Measurements from ENCODE around the gene MGAT1.

Gene MGAT1

GRCh38 chr5:180803181-180804128, 849 bp upstream of the MGAT1 start:
- no peaks in the 10 kb centered on the region for H3K36me3 ChIP-seq (ENCODE audit: insufficient read depth, low read length)
- no peaks in the 10 kb centered on the region for H3K27me3 ChIP-seq (ENCODE audit: insufficient read depth, low read length)
- peak overlapping the region; percentile 97 for H3K4me3 ChIP-seq (ENCODE audit: low read depth, low read length)
- H2AFZ ChIP-seq (ENCODE audit: low read length, unreplicated experiment), result peak overlapping the region; percentile 64
- H3K79me2 ChIP-seq (ENCODE audit: control insufficient read depth, insufficient read depth, low read length, unreplicated experiment), result peaks cover 67% of the 10 kb centered on the region
- peaks cover 65% of the 10 kb centered on the region for H3K4me1 ChIP-seq (ENCODE audit: control insufficient read depth, insufficient read depth, low read length, unreplicated experiment)
- peak overlapping the region; percentile 53 for H3K27ac ChIP-seq (ENCODE audit: low read depth, low read length)

GRCh38 chr5:180801596-180802324, 846 bp downstream of the MGAT1 start:
- H3K79me2 ChIP-seq (ENCODE audit: control insufficient read depth, insufficient read depth, low read length, unreplicated experiment), result peaks cover 67% of the 10 kb centered on the region
- H3K27ac ChIP-seq (ENCODE audit: low read depth, low read length), result peak overlapping the region; percentile 96
- no peaks in the 10 kb centered on the region for H3K27me3 ChIP-seq (ENCODE audit: insufficient read depth, low read length)
- H3K36me3 ChIP-seq (ENCODE audit: insufficient read depth, low read length), result no peaks in the 10 kb centered on the region
- H2AFZ ChIP-seq (ENCODE audit: low read length, unreplicated experiment), result peak overlapping the region; percentile 9
- H3K4me3 ChIP-seq (ENCODE audit: low read depth, low read length), result peak overlapping the region; percentile 97
- peaks cover 65% of the 10 kb centered on the region for H3K4me1 ChIP-seq (ENCODE audit: control insufficient read depth, insufficient read depth, low read length, unreplicated experiment)

GRCh38 chr5:180799902-180800801, 2.5 kb downstream of the MGAT1 start:
- H3K79me2 ChIP-seq (ENCODE audit: control insufficient read depth, insufficient read depth, low read length, unreplicated experiment), result peaks cover 77% of the 10 kb centered on the region

GRCh38 chr5:180799194-180799593, 3.4 kb downstream of the MGAT1 start:
- H2AFZ ChIP-seq (ENCODE audit: low read length, unreplicated experiment), result no peak overlapping the region
- no peaks in the 10 kb centered on the region for H3K27me3 ChIP-seq (ENCODE audit: insufficient read depth, low read length)
- H3K79me2 ChIP-seq (ENCODE audit: control insufficient read depth, insufficient read depth, low read length, unreplicated experiment), result peaks cover 82% of the 10 kb centered on the region
- H3K4me1 ChIP-seq (ENCODE audit: control insufficient read depth, insufficient read depth, low read length, unreplicated experiment), result peaks cover 71% of the 10 kb centered on the region
- H3K4me3 ChIP-seq (ENCODE audit: low read depth, low read length), result peak overlapping the region; percentile 24; the same call in 1 of the 2 replicates
- peaks cover 8% of the 10 kb centered on the region for H3K36me3 ChIP-seq (ENCODE audit: insufficient read depth, low read length)
- peak overlapping the region; percentile 96 for H3K27ac ChIP-seq (ENCODE audit: low read depth, low read length)

More at GRCh38 chr5:180799902-180800801, 2.5 kb downstream of the MGAT1 start:
- Histone ChIP-seq H3K4me1 (ENCODE audit: control insufficient read depth, insufficient read depth, low read length, unreplicated experiment) (peaks cover 65% of the 10 kb centered on the region), H3K27ac (ENCODE audit: low read depth, low read length) (peak overlapping the region; percentile 96), H3K4me3 (ENCODE audit: low read depth, low read length) (peak overlapping the region; percentile 97), H3K36me3 (ENCODE audit: insufficient read depth, low read length) (peaks cover 5% of the 10 kb centered on the region), H3K27me3 (ENCODE audit: insufficient read depth, low read length) (no peaks in the 10 kb centered on the region), H2AFZ (ENCODE audit: low read length, unreplicated experiment) (no peak overlapping the region)

- no peaks in the 10 kb centered on the region for H3K27me3 ChIP-seq (ENCODE audit: insufficient read depth, low read length)
- no peak overlapping the region for H3K4me3 ChIP-seq (ENCODE audit: low read depth, low read length)
- peaks cover 86% of the 10 kb centered on the region for H3K79me2 ChIP-seq (ENCODE audit: control insufficient read depth, insufficient read depth, low read length, unreplicated experiment)
- peaks cover 8% of the 10 kb centered on the region for H3K36me3 ChIP-seq (ENCODE audit: insufficient read depth, low read length)
- H3K4me1 ChIP-seq (ENCODE audit: control insufficient read depth, insufficient read depth, low read length, unreplicated experiment), result peaks cover 66% of the 10 kb centered on the region
- no peak overlapping the region for H3K27ac ChIP-seq (ENCODE audit: low read depth, low read length)
- no peak overlapping the region for H2AFZ ChIP-seq (ENCODE audit: low read length, unreplicated experiment)
These were observed 4.4 kb downstream of the MGAT1 start for GRCh38 chr5:180798193-180798592.

- Histone ChIP-seq H3K79me2 (ENCODE audit: control insufficient read depth, insufficient read depth, low read length, unreplicated experiment) (peaks cover 92% of the 10 kb centered on the region), H3K4me1 (ENCODE audit: control insufficient read depth, insufficient read depth, low read length, unreplicated experiment) (peaks cover 62% of the 10 kb centered on the region), H3K36me3 (ENCODE audit: insufficient read depth, low read length) (peaks cover 8% of the 10 kb centered on the region)
These were observed 5.1 kb downstream of the MGAT1 start for GRCh38 chr5:180797256-180798192.

GRCh38 chr5:180795771-180796313, 6.8 kb downstream of the MGAT1 start:
- Histone ChIP-seq H3K79me2 (ENCODE audit: control insufficient read depth, insufficient read depth, low read length, unreplicated experiment) (peaks cover 95% of the 10 kb centered on the region), H3K27me3 (ENCODE audit: insufficient read depth, low read length) (no peaks in the 10 kb centered on the region), H3K4me1 (ENCODE audit: control insufficient read depth, insufficient read depth, low read length, unreplicated experiment) (peaks cover 53% of the 10 kb centered on the region), H3K36me3 (ENCODE audit: insufficient read depth, low read length) (peaks cover 13% of the 10 kb centered on the region), H3K4me3 (ENCODE audit: low read depth, low read length) (no peak overlapping the region), H2AFZ (ENCODE audit: low read length, unreplicated experiment) (no peak overlapping the region), H3K27ac (ENCODE audit: low read depth, low read length) (no peak overlapping the region)

More at GRCh38 chr5:180797256-180798192, 5.1 kb downstream of the MGAT1 start:
- Histone ChIP-seq H3K27ac (ENCODE audit: low read depth, low read length) (no peak overlapping the region), H3K27me3 (ENCODE audit: insufficient read depth, low read length) (no peaks in the 10 kb centered on the region), H3K4me3 (ENCODE audit: low read depth, low read length) (no peak overlapping the region), H2AFZ (ENCODE audit: low read length, unreplicated experiment) (no peak overlapping the region)

GRCh38 chr5:180792965-180793287, 9.7 kb downstream of the MGAT1 start:
- Histone ChIP-seq H2AFZ (ENCODE audit: low read length, unreplicated experiment) (no peak overlapping the region), H3K36me3 (ENCODE audit: insufficient read depth, low read length) (peaks cover 22% of the 10 kb centered on the region), H3K4me1 (ENCODE audit: control insufficient read depth, insufficient read depth, low read length, unreplicated experiment) (peaks cover 24% of the 10 kb centered on the region), H3K27ac (ENCODE audit: low read depth, low read length) (no peak overlapping the region), H3K27me3 (ENCODE audit: insufficient read depth, low read length) (no peaks in the 10 kb centered on the region), H3K79me2 (ENCODE audit: control insufficient read depth, insufficient read depth, low read length, unreplicated experiment) (peaks cover 77% of the 10 kb centered on the region), H3K4me3 (ENCODE audit: low read depth, low read length) (no peak overlapping the region)

- Histone ChIP-seq H3K27me3 (ENCODE audit: insufficient read depth, low read length) (no peaks in the 10 kb centered on the region), H3K27ac (ENCODE audit: low read depth, low read length) (no peak overlapping the region), H3K79me2 (ENCODE audit: control insufficient read depth, insufficient read depth, low read length, unreplicated experiment) (peaks cover 74% of the 10 kb centered on the region), H3K4me3 (ENCODE audit: low read depth, low read length) (no peak overlapping the region), H2AFZ (ENCODE audit: low read length, unreplicated experiment) (no peak overlapping the region), H3K36me3 (ENCODE audit: insufficient read depth, low read length) (peaks cover 22% of the 10 kb centered on the region), H3K4me1 (ENCODE audit: control insufficient read depth, insufficient read depth, low read length, unreplicated experiment) (peaks cover 19% of the 10 kb centered on the region)
These were observed 10.2 kb downstream of the MGAT1 start for GRCh38 chr5:180792287-180792964.

Data from ACC112 (cell line).